Adipose tissue (tissue), 3 donors: ENCODE measurements around the gene RRAGC. TPM values are rescaled to one million over a fixed set of nuclear protein-coding genes. Genes with fewer than 3 reads are reported as not detected.
"Not testable (repeated sequence)": the region's sequence is repeated elsewhere in the genome, so short reads cannot be mapped to it uniquely, and the experiment has no call there.

Experiments used
- H3K27ac ChIP-seq: one replicate; pipeline ENCODE4 v1.5.1; 2013; ENCODE audit warnings: low read depth, low read length
- WGBS, 3 donors: extraction: QIAGEN DNeasy Blood & Tissue Kit; methylation state at CpG; one replicate each; pipeline ENCODE4 v1.1.7; 2013; 5-methylcytosine and 5-hydroxymethylcytosine counted together
- polyA plus RNA-seq, 3 donors: library from polyadenylated mRNA; stranded (reverse); fragments of 200-250 nt; gene quantifications; one replicate each; pipeline ENCODE4 v1.2.3, GENCODE V29; 2013
- donor health status: healthy with polysubstance abuse.
- donor health status: Bipolar disorder and iron deficiency.
- donor health status: healthy.

RRAGC gene
- polyA plus RNA-seq, 3 donors: 9.0 to 49.6 (median 27.0) TPM

GRCh38 chr1:38826262-38826661, 33.3 kb downstream of the RRAGC start:
- WGBS, 3 donors: 45 to 79% (median 67%) methylated on average over 3 of the region's 3 CpGs
- no peak overlapping the region for H3K27ac ChIP-seq

- H3K27ac ChIP-seq: no peak overlapping the region
- 50 to 78% (median 50%) methylated on average over 1 of the region's 1 CpG for WGBS, 3 donors
These were observed 38.7 kb downstream of the RRAGC start for GRCh38 chr1:38820860-38821259.

- 69 to 78% (median 76%) methylated on average over 2 of the region's 2 CpGs for WGBS, 3 donors
- H3K27ac ChIP-seq: no peak overlapping the region
These were observed 40.1 kb downstream of the RRAGC start for GRCh38 chr1:38819516-38819915.

DNA sequence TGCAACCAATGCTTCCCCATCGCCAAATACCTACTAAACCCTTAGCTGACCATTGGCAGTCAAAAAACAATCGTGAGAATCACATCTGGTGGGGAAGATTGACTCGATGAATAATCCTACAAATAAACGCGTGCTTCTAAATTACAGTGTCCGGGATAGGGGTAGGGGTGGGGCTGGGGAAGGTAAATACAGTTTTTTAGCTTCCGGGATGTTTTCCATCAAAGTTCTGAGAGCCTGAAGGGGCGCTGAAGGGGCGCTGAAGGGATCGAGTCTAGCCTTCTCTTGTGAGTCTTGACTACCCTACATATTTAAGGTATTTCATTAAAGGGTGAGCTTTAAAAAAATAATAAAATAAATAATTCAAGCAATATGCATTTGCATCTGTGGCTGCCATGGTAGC, 40.5 kb downstream of the RRAGC start:
- 31 to 34% (median 32%) methylated on average over 10 of the region's 10 CpGs for WGBS, 3 donors

DNA sequence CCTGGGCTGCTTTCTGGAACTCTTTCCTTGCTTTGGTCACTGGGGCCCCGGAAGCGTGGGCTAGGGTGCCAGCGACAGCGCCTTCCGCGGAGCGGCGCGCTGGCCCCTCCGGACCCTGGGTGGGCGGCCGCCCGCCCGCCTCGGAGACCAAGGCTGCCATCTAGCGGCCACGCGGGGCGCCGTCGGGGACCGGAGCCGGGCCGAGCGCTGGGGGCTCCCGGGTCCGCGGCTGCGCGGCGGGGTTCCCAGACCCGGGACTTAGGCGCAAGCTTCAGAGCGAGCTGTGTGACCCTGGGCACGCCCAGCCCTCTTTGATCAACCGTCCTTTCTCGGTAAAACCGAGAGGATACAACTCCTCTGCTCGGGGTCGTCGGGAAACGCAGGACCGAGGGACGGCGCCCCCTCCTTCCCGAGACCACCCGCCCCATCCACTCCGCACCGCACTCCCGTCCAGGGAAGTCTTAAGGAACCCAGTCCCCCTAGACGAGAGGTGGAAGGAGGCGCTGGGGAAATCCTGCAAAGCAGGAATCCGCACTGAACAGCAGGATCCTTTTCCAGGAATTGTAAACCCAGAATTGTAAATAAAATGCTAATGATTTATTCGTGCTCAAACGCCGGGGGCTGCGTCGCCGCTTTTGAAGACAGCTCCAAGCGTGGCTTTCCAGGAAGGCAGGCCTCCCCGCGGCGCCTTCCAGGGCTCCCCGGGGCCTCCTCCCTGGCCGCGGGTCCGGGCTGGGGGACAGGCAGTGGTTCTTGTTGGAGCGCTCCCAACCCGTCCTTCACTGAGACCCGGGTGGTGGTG, 41.2 kb downstream of the RRAGC start:
- no peak overlapping the region for H3K27ac ChIP-seq
- 1 to 2% (median 1%) methylated on average over 67 to 70 of the region's 70 CpGs for WGBS, 3 donors

More for the DNA sequence above, 40.5 kb downstream of the RRAGC start:
- no peak overlapping the region for H3K27ac ChIP-seq

GRCh38 chr1:38817267-38818174, 42.1 kb downstream of the RRAGC start:
- 37 to 51% (median 39%) methylated on average over 27 to 45 of the region's 45 CpGs for WGBS, 3 donors

DNA sequence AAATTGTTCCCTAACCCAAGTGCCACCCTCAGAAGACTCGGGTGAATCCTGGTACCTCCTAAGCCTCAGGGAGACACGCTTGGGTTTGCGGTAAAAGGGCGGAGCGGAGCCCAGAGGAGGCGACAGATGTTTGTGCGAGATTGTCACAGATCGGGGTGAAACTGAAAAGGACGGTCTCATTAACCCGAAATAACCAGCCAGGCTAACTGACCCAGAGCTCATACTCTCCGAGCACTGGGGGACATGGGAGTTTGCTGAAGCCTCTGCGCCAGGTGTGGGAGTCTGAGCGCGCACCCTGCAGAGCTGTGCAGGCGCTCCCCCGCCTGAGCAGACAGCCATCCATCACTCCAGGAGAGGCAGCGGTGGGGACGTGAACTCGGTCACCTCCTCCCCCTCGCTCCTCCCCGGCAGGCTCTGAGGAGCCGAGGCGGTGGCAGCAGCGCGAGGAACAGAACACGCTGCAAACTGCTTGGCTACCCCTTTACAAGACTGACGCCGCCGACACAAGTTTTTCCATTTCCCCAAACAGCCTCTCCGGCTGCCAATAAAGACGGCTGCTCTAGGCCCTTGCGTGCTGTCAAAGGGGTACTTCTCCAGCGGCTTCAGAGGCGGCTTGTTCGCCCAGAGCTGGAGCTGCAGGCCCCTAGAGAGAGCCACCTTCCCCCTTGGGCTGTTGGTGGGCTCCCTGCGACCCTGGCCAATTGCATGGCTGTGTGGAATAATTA, 43.5 kb downstream of the RRAGC start:
- WGBS, 3 donors: 13 to 28% (median 21%) methylated on average over 34 to 36 of the region's 36 CpGs
- no peak overlapping the region for H3K27ac ChIP-seq

More at GRCh38 chr1:38817267-38818174, 42.1 kb downstream of the RRAGC start:
- no peak overlapping the region for H3K27ac ChIP-seq

- 51 to 86% (median 78%) methylated on average over 1 of the region's 1 CpG for WGBS, 3 donors
- no peak overlapping the region for H3K27ac ChIP-seq
These were observed 44.5 kb downstream of the RRAGC start for GRCh38 chr1:38814984-38815464.

DNA sequence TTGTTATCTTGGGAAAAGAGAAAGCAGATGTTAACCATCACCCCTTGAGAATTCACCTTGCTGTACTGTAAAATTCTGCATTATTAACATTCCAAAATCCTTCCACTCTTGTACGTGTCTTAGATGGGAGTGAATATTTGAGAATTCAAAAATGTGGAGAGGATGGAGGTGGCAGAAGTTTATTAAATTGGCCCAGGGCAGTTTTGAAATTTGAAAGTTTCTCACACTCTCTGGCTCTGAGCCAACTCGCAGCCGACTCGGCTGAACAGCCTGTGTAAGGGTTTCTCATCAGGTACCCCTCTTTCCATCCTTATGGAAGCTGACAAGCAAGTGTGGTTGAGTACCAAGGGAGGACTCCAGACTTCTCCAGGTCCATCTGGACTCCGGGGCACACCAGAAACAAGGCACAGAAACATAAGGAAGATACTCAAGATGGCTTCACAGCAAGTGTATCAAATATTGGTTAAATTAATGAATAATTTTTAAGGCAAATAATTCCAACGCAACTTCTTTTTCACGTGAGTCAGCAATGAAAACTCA, 45.1 kb downstream of the RRAGC start:
- 52 to 63% (median 58%) methylated on average over 7 of the region's 7 CpGs for WGBS, 3 donors
- no peak overlapping the region for H3K27ac ChIP-seq

GRCh38 chr1:38812981-38813380, 46.6 kb downstream of the RRAGC start:
- no peak overlapping the region for H3K27ac ChIP-seq
- WGBS, 3 donors: 42 to 67% (median 59%) methylated on average over 5 of the region's 5 CpGs

- WGBS, 3 donors: 76 to 88% (median 79%) methylated on average over 4 of the region's 4 CpGs
- H3K27ac ChIP-seq: not testable (repeated sequence)
These were observed 48.1 kb downstream of the RRAGC start for GRCh38 chr1:38811466-38811865.

DNA sequence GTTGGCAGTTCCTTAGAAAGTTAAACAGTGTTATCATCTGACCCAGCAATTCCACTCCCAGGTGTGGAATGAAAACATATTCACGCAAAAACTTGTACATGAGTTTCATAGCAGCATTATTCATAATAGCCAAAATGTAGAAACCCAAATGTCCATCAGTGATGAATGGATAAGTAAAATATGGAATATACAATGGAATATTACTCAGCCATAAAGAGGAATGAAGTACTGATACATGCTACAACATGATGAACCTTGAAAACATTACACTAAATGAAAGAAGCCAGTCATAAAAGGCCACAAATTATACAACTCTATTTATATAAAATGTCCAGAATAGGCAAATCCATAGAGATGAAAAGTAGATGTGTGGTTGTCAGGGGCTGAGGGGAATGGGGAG, 53.5 kb downstream of the RRAGC start:
- WGBS, 3 donors: 75 to 99% (median 95%) methylated on average over 1 of the region's 1 CpG
- no peak overlapping the region for H3K27ac ChIP-seq

DNA sequence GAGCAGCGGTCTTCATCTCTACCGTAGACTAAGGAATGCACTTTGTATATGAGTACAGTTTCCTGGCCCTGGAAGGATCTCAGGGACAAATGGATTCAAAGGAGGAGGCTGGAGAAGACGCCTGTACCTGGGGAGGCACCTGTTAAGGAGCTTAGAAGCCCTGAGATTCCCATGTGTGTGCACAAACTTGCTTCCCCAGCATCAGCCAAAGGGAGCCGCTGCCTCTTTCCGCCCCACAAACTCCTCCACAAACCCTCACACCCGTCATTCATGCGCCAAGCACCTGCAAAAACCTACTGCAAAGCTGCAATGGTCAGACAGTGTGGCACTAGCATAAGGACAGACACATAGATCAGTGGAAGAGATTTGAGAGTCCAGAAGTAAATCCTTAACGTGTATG, 54.5 kb downstream of the RRAGC start:
- H3K27ac ChIP-seq: no peak overlapping the region
- WGBS, 3 donors: 43 to 62% (median 56%) methylated on average over 8 of the region's 8 CpGs

GRCh38 chr1:38804062-38804886, 55.3 kb downstream of the RRAGC start:
- no peak overlapping the region for H3K27ac ChIP-seq
- 3 to 6% (median 3%) methylated on average over 46 to 81 of the region's 81 CpGs for WGBS, 3 donors

- H3K27ac ChIP-seq: no peak overlapping the region
- WGBS, 3 donors: 11 to 16% (median 14%) methylated on average over 8 of the region's 8 CpGs
These were observed 55.9 kb downstream of the RRAGC start for GRCh38 chr1:38803647-38804046.

GRCh38 chr1:38800720-38801671, 58.6 kb downstream of the RRAGC start:
- 76 to 80% (median 78%) methylated on average over 15 to 16 of the region's 16 CpGs for WGBS, 3 donors
- H3K27ac ChIP-seq: no peak overlapping the region
